Caco-2 (cell line): ENCODE measurements around the gene SRPK2. TPM values are rescaled to one million over a fixed set of nuclear protein-coding genes. Genes with fewer than 3 reads are reported as not detected.
"Not testable (repeated sequence)": the region's sequence is repeated elsewhere in the genome, so short reads cannot be mapped to it uniquely, and the experiment has no call there.

ENCODE experiments used
- BruUV-seq: library from RNA; stranded (reverse); fragments of 400-500 nt; replicated peaks from 2 replicates; lab custom pipeline; 2021; lab: Mats Ljungman, UMichigan
- CTCF ChIA-PET: fragments of 300-600 bp; sonication (Branson Sonifier 250); formaldehyde crosslinking; loops from one replicate; lab custom pipeline; 2022; ENCODE audit warnings: antibody characterized with exemption; lab: Charles Lee
- POLR2A ChIA-PET: fragments of 300-600 bp; sonication (Branson Sonifier 250); formaldehyde crosslinking; loops from one replicate; lab custom pipeline; 2022; ENCODE audit warnings: antibody characterized with exemption; lab: Charles Lee
- DNase-seq, 2 experiments: peaks; one replicate each; pipeline versions ENCODE4 v3.0.0 to v3.0.0-alpha.2; 2020 to 2022
- H3K27me3 ChIP-seq: replicated peaks from 2 replicates; pipeline ENCODE4 v1.6.0; 2011; ENCODE audit warnings: low read length; ENCODE audit not compliant: control insufficient read depth, insufficient read depth
- H3K36me3 ChIP-seq: 2 replicates; pipeline ENCODE4 v1.5.1; 2011; ENCODE audit warnings: low read length; ENCODE audit not compliant: control insufficient read depth, insufficient read depth
- H3K4me1 ChIP-seq: fragments of 250-450 bp; sonication (Bioruptor Pico); 2 replicates; pipeline ENCODE4 v1.5.1; 2020; ENCODE audit warnings: mild to moderate bottlenecking
- H3K4me3 ChIP-seq: 2 replicates; pipeline ENCODE4 v1.5.1; 2011; ENCODE audit warnings: low read depth, mild to moderate bottlenecking, control low read depth, low read length
- H3K9me3 ChIP-seq: fragments of 250-450 bp; sonication (Bioruptor Pico); 2 replicates; pipeline ENCODE4 v1.5.1; 2020; ENCODE audit warnings: mild to moderate bottlenecking, moderate library complexity
- H3K27ac Mint-ChIP-seq: one replicate; pipeline ENCODE4 v1.8.0; 2022; ENCODE audit warnings: mixed read lengths; ENCODE audit not compliant: unreplicated experiment
- H3K27me3 Mint-ChIP-seq: one replicate; pipeline ENCODE4 v1.8.0; 2022; ENCODE audit warnings: mixed read lengths; ENCODE audit not compliant: insufficient read depth, unreplicated experiment
- H3K36me3 Mint-ChIP-seq: one replicate; pipeline ENCODE4 v1.8.0; 2022; ENCODE audit warnings: mild to moderate bottlenecking, mixed read lengths; ENCODE audit not compliant: insufficient read depth, unreplicated experiment
- H3K4me1 Mint-ChIP-seq: one replicate; pipeline ENCODE4 v1.8.0; 2022; ENCODE audit warnings: low read depth, mixed read lengths; ENCODE audit not compliant: unreplicated experiment
- H3K4me3 Mint-ChIP-seq: one replicate; pipeline ENCODE4 v1.8.0; 2022; ENCODE audit warnings: mild to moderate bottlenecking, moderate library complexity, mixed read lengths; ENCODE audit not compliant: unreplicated experiment
- H3K9me3 Mint-ChIP-seq: one replicate; pipeline ENCODE4 v1.8.0; 2022; ENCODE audit warnings: mixed read lengths; ENCODE audit not compliant: unreplicated experiment
- CTCF ChIP-seq, 2 experiments: fragments of 200-600 bp in 1 of 2; IDR thresholded peaks; 1 replicate in 1 of 2; 2 replicates in 1 of 2; pipeline versions ENCODE4 v1.5.1 to v1.8.0; 2011 to 2022; ENCODE audit warnings: antibody characterized with exemption in 1 of 2, control low read depth in 1 of 2, inconsistent platforms in 1 of 2, low read depth in 1 of 2, low read length in 1 of 2, mild to moderate bottlenecking in 1 of 2, moderate library complexity in 1 of 2; ENCODE audit not compliant: insufficient read depth in 1 of 2, severe bottlenecking in 1 of 2, unreplicated experiment in 1 of 2
- intact Hi-C: fragments of 100-400 bp; cut with micrococcal nuclease; formaldehyde crosslinking; loops from one replicate; pipeline ENCODE4 v1.10.0; 2022; ENCODE audit not compliant: unreplicated experiment
- total RNA-seq: library from RNA; stranded (reverse); gene quantifications from 2 replicates; pipeline ENCODE4 v1.2.3, GENCODE V29; 2022

The SRPK2 gene
- total RNA-seq, 1 experiment from 2014 or later, result 39.9 TPM

- Mint-ChIP-seq H3K27me3 (no peaks in the 10 kb centered on the region), H3K4me3 (no peak overlapping the region), H3K36me3 (peaks cover 5% of the 10 kb centered on the region), H3K9me3 (no peaks in the 10 kb centered on the region), H3K4me1 (peaks cover 7% of the 10 kb centered on the region), H3K27ac (no peak overlapping the region)
- ChIA-PET CTCF (no interaction called here), POLR2A (no interaction called here)
- TF ChIP-seq CTCF (IDR thresholded peaks at IDR 0.05; ENCODE audit: insufficient read depth in 1 of 2, low read depth in 1 of 2, low read length in 1 of 2, severe bottlenecking in 1 of 2, unreplicated experiment in 1 of 2), result no peak
- Histone ChIP-seq H3K9me3 (no peaks in the 10 kb centered on the region), H3K4me1 (no peaks in the 10 kb centered on the region), H3K4me3 (no peak overlapping the region), H3K27me3 (no peaks in the 10 kb centered on the region), H3K36me3 (no peaks in the 10 kb centered on the region)
- intact Hi-C loops, result no loop called here
- DNase-seq, result no peak
- BruUV-seq, result no TSS peak
Measured at GRCh38 chr7:105339404-105340323, 49.1 kb downstream of the SRPK2 start.

GRCh38 chr7:105337529-105337928 lies 51.2 kb downstream of the SRPK2 start:
- no peaks in the 10 kb centered on the region for H3K9me3 Mint-ChIP-seq
- H3K4me3 Mint-ChIP-seq, result no peak overlapping the region
- no peak for DNase-seq
- no peaks in the 10 kb centered on the region for H3K36me3 ChIP-seq
- H3K4me3 ChIP-seq, result no peak overlapping the region
- ChIA-PET POLR2A (no interaction called here), CTCF (interaction anchor here (0.6 kb wide), 1 partner anchor 31 kb away, joined by 3 read pairs; no protein-coding TSS in a partner anchor)
- no peaks in the 10 kb centered on the region for H3K9me3 ChIP-seq
- no peaks in the 10 kb centered on the region for H3K27me3 Mint-ChIP-seq
- H3K27ac Mint-ChIP-seq, result no peak overlapping the region
- peaks cover 5% of the 10 kb centered on the region for H3K36me3 Mint-ChIP-seq
- peaks cover 3% of the 10 kb centered on the region for H3K4me1 Mint-ChIP-seq
- intact Hi-C loops, result no loop called here
- no peaks in the 10 kb centered on the region for H3K27me3 ChIP-seq
- no peaks in the 10 kb centered on the region for H3K4me1 ChIP-seq
- TF ChIP-seq CTCF (IDR thresholded peaks at IDR 0.05; ENCODE audit: insufficient read depth in 1 of 2, low read depth in 1 of 2, low read length in 1 of 2, severe bottlenecking in 1 of 2, unreplicated experiment in 1 of 2), result no peak
- no TSS peak for BruUV-seq

GRCh38 chr7:105336009-105336408 lies 52.7 kb downstream of the SRPK2 start:
- ChIA-PET CTCF (no interaction called here), POLR2A (no interaction called here)
- no peaks in the 10 kb centered on the region for H3K9me3 Mint-ChIP-seq
- no peak for DNase-seq
- no peak overlapping the region for H3K4me3 Mint-ChIP-seq
- H3K4me1 Mint-ChIP-seq, result no peaks in the 10 kb centered on the region
- H3K36me3 Mint-ChIP-seq, result no peaks in the 10 kb centered on the region
- TF ChIP-seq CTCF (IDR thresholded peaks at IDR 0.05; ENCODE audit: insufficient read depth in 1 of 2, low read depth in 1 of 2, low read length in 1 of 2, severe bottlenecking in 1 of 2, unreplicated experiment in 1 of 2), result peak; percentile 17 to 40
- Histone ChIP-seq H3K36me3 (no peaks in the 10 kb centered on the region), H3K27me3 (no peaks in the 10 kb centered on the region), H3K9me3 (no peaks in the 10 kb centered on the region), H3K4me3 (no peak overlapping the region), H3K4me1 (no peaks in the 10 kb centered on the region)
- no peak overlapping the region for H3K27ac Mint-ChIP-seq
- intact Hi-C loops, result loop anchor here (1.0 kb wide), 1 partner anchor 195 kb away; no protein-coding TSS in a partner anchor
- BruUV-seq, result no TSS peak
- no peaks in the 10 kb centered on the region for H3K27me3 Mint-ChIP-seq

GRCh38 chr7:105332661-105333060 lies 56.1 kb downstream of the SRPK2 start:
- H3K4me1 ChIP-seq, H3K4me3 Mint-ChIP-seq, H3K27me3 ChIP-seq, intact Hi-C loops, H3K36me3 Mint-ChIP-seq, H3K36me3 ChIP-seq, CTCF ChIA-PET, BruUV-seq, H3K4me1 Mint-ChIP-seq, H3K9me3 ChIP-seq, H3K4me3 ChIP-seq, H3K27ac Mint-ChIP-seq, POLR2A ChIA-PET, H3K27me3 Mint-ChIP-seq, H3K9me3 Mint-ChIP-seq, DNase-seq: not testable (repeated sequence)
